NCI-H748 (cell line): Measurements from ENCODE around the gene GRIFIN.
"Not testable (repeated sequence)": the region's sequence is repeated elsewhere in the genome, so short reads cannot be mapped to it uniquely, and the experiment has no call there.

Source experiments
- DNase-seq: peaks from one replicate; lab custom pipeline; 2025; ENCODE audit not compliant: unreplicated experiment; lab: John Stamatoyannopoulos, UW

The GRIFIN gene

DNA sequence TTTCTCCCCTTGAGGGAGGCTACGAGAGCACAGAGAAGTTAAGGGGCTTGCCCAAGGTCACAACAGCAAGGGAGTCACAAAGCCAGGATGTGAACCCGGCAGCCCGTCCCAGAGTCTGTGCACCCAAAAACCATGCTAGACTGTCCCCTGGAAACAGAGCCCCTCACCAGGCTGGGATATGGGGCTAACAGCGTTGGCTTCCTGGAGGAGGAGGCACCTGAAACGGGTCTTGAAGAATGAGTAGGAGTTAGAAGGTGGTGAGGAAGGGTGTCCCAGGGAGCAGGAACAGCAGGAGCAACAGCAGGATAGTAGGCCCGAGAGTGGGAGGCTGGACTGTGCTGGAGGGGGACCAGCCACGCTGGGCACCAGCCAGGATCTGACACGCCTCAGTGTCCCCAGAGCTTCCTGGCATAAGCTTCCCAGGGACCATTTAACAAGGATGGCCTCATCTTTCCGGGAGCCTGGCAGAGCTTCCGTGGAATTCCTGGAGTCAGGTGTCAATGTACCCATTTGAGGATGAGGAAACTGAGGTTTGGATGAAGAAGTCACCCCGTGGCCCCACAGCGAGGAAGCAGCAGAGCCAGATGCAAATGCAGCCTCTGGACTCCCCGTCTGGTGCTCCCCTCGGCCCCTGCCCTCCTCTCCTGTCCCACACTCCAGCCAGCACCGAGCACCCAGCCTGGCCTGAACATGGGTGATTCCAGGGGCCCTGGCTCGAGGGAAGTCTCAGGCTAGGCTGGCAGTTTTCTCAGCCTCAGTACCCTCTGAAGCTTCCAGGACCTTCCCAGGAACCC is 3.3 kb upstream of the GRIFIN start:
- DNase-seq = no peak

GRCh38 chr7:2478800-2479199 is 2.6 kb upstream of the GRIFIN start:
- no peak for DNase-seq

- DNase-seq = no peak
Observed at GRCh38 chr7:2478399-2478785, 2.2 kb upstream of the GRIFIN start.

DNA sequence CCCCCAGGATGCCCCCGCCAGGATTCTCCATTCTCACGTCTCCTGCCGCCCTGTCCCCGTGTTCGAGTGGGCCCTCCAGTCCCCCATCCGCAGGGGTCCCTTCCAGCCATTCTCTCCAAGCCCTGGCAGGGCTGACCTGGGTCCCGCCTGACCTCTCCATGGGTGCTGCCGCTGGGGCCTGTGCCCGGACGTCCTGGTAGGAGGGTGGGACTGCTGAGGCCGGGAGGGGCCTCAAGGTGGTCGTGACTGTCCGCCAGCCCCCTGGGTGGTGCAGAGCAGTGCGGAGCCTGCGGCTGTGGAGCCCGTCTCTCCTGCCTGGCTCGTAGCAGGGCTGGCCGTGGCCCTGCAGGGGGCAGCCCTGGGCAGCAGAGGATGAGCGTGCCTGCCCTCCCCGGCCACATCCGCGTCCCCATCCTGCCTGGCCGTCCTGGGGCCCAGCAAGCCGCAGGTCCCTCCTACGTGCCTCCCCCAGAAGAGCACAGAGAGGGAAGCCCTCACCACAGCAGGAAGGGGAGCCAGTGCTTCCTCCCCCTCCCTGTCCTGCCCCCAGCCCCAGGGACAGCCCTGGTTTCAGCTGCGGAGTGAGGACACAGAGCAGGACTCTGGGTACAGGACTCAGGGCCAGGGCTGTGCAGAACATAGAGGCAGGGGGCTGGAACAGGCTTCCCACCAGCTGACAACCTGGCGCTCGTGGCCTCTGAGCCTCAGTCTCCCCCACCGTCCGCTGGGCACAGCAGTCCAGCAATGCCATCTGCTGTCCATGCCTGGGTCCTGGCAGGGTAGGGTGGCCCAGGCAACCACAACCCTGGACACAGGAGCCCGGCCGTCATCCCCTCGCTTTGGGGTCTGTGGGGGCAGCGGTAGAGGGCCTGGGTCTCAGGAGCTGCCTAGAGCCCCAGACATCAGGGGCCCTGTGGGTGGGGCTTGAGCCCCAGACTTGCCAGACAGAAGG is 1.5 kb upstream of the GRIFIN start:
- DNase-seq = peak; percentile 47

DNA sequence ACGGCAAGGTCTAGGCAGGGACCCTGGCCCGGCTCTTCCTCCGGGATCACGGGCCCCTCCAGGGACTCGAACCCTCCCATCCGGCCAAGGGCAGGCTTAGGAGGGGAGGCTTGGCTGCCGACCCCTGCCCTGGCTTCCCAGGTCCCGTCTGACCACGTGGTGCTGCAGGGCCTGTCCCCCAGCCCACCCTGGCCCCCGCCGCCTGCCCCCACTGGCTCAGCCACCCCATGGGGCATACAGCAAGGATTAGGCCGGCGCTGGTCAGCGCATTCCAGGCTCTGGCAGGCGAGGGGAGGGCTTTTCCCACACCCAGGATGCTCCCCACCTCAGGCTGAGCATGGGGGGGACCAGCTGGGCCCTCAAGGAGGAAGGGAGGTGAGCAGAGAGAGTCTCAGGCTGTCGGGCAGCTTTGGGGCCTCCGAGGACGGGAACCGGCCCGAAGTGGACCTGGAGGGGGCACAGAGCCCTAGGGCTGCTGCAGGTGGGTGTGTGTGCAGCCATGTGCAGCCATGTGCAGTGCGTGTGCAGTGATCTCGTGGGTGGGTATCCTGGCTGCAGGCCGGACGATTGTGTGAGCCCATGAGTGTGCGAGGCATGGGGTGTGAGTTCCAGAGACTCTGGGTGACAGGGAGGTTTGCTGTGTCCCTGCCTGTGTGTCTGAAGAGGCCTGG is 713 bp upstream of the GRIFIN start:
- no peak for DNase-seq

- DNase-seq = no peak
Observed at GRCh38 chr7:2475678-2476015, 551 bp downstream of the GRIFIN start.

GRCh38 chr7:2474813-2475677 is 1.2 kb downstream of the GRIFIN start:
- DNase-seq = no peak

DNA sequence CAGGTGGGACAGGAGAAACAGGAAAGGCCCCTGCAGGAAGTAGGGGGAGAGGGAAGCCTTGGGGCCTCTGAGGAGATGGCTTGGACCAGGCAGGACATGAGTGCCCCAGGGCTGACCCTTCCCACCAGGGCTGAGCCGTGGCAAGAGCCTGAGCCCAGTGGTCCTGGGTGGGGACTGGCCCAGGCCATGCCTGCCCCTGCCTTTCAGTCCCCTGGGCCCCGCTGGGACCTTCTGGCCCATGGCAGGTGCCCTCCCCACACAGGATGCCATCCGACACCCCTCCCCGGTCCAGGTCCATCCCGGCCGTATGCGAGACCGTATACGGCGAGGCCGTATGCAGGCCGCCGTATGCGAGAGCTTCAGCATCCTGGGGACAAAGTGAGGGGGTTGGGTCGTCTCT is 2.0 kb downstream of the GRIFIN start:
- no peak for DNase-seq

DNA sequence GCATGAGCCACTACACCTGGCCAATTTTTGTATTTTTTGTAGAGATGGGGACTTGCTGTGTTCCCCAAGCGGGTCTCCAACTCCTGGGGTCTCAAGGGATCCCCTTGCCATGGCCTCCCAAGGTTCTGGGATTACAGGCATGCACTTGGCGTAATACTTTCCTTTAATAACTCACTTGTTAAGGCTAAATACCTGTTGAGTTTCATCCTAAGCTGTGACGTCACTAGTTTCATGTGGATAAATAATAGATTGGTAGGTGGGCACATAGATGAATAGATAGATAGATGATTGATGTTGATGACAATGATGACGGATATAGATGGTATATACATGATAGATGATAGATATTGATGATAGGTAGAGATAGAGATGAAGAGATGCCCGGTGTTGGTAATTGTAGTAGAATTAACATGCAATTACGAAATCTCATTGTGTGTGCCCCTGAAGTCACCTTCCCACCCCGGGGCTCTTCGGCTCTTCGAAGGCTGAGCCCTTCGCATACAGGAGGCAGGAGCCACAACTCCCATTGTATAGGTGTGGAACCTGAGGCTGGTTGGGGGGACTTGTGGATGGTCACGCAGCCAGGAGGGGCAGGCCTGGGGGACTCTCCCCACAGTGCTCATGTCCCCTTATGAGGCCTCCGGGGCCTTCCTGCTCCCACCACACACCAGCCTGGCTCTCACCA is 2.6 kb downstream of the GRIFIN start:
- DNase-seq = no peak

- DNase-seq = no peak
Observed at GRCh38 chr7:2472739-2473138, 3.5 kb downstream of the GRIFIN start.

DNA sequence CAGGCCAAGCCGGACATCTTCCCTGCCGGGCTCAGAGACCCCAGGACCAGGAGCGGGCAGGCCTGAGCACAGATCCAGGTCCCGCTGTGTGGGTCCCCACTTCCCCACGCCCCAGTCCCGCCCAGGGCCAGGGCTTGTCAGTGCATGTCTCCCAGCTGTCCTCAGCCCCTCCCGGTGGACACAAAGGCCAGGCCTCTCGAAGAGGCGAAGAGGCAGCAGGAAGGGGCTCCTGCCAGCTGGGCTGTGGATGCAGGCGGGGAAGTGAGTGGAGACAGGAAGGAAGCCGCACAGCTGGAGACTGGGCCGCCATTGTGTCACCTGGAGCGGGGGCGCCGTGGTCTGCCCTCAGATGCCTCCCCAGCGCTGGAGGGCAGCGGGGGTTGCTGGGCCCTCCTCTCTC is 4.8 kb downstream of the GRIFIN start:
- peak; percentile 90 for DNase-seq

GRCh38 chr7:2471022-2471329 is 5.2 kb downstream of the GRIFIN start:
- DNase-seq = no peak

- DNase-seq = no peak
Observed at GRCh38 chr7:2470204-2471021, 5.8 kb downstream of the GRIFIN start.

GRCh38 chr7:2469460-2470203 is 6.6 kb downstream of the GRIFIN start:
- not testable (repeated sequence) for DNase-seq

DNA sequence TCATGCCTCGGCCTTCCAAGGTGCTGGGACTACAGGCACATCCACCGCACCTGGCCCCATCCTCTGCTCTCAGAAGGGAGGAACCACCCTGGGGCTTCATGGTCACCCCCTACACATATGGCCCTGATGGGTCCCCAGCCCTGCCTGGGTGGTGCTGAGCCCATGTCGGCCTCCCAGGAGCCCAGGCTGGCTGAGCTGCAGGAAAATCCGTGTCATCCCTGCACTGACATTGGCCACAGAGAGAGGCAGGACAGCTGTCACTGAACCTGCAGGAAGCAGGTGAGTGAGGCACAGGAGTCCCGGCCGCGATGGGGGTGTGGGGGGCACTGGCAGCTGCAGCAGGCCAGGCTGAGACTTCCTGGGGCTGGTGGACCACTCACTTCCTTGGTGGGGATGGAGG is 8.0 kb downstream of the GRIFIN start:
- DNase-seq = no peak

DNA sequence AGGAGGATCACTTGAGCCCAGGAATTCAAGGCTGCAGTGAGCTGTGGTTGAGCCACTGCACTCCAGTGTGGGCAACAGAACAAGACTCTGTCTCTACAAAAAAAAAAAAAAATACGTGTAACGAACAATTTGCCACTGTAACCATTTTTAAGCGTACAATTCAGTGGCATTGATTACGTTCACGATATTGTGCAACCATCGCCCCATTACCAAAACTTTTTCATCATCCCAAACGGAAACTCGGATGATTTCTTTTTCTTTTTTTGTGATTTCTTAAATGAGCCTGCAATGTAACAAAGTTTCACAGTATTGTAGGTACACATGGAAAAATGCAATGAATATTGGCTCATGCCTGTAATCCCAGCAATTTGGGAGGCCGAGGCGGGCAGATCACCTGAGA is 9.5 kb downstream of the GRIFIN start:
- no peak for DNase-seq

DNA sequence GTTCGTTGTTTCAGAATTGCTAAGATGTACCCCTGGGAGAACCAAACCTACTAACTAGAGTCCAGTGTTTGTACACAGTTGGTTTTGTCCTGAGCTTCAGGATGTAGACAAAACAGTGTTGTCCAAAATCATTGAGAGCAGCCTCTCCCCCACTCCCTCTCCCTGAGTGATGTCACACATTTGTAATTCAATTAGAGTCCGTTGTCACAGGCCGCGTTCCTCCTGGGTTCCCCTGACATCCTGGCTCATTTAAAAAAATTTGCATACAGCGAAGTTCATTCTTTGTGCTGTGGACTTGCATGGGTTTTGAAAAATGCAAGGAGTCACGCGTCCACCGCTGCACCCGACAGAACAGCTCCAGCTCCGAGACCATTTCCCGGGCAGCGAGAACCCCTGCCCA is 10.3 kb downstream of the GRIFIN start:
- peak; percentile 11 for DNase-seq

- no peak for DNase-seq
Observed at GRCh38 chr7:2462731-2463130, 13.5 kb downstream of the GRIFIN start.
